Activated T-cell treated with anti-CD3 and anti-CD28 coated beads, Interleukin-2, amount 50 U/mL, for 72 hours (primary cell): ENCODE measurements around the gene HOXC5. TPM values are rescaled to one million over a fixed set of nuclear protein-coding genes. Genes with fewer than 3 reads are reported as not detected.

Source experiments
- ATAC-seq, 2 donors: fragments of 150-1000 bp; cut with Tn5 transposase; replicated peaks in 1 of 2; 2 replicates each; pipeline ENCODE4 v1.10.0; 2021; ENCODE audit warnings: moderate library complexity in 2 of 2, mild to moderate bottlenecking in 1 of 2
- DNase-seq, 2 donors: peaks; one replicate each; pipeline ENCODE4 v3.0.0; 2021 to 2022; ENCODE audit warnings: mixed read lengths in 1 of 2
- H3K27ac Mint-ChIP-seq: one replicate; pipeline ENCODE4 v1.8.0; 2022; ENCODE audit warnings: mild to moderate bottlenecking, moderate library complexity, mixed read lengths
- H3K27me3 Mint-ChIP-seq: one replicate; pipeline ENCODE4 v1.8.0; 2022; ENCODE audit warnings: low read depth, mixed read lengths
- H3K36me3 Mint-ChIP-seq, 2 donors: one replicate each; pipeline ENCODE4 v1.8.0; 2022; ENCODE audit warnings: mixed read lengths in 2 of 2, mild to moderate bottlenecking in 1 of 2; ENCODE audit not compliant: insufficient read depth in 2 of 2
- H3K4me1 Mint-ChIP-seq: one replicate; pipeline ENCODE4 v1.8.0; 2022; ENCODE audit warnings: low read depth, mixed read lengths
- H3K4me3 Mint-ChIP-seq, 2 donors: one replicate each; pipeline ENCODE4 v1.8.0; 2022; ENCODE audit warnings: mild to moderate bottlenecking in 2 of 2, mixed read lengths in 2 of 2, moderate library complexity in 2 of 2
- H3K9me3 Mint-ChIP-seq, 2 donors: one replicate each; pipeline ENCODE4 v1.8.0; 2022; ENCODE audit warnings: mixed read lengths in 2 of 2
- total RNA-seq, 2 donors: library from RNA; stranded (reverse); gene quantifications; one replicate each; pipeline ENCODE4 v1.2.3, GENCODE V29; 2022

HOXC5 gene
- total RNA-seq, 2 donors from 2014 or later, result not detected

GRCh38 chr12:54051026-54051842 is 18.4 kb downstream of the HOXC5 start:
- peaks cover 0 to 2% of the 10 kb centered on the region in 2 donors for H3K36me3 Mint-ChIP-seq
- ATAC-seq (no peak), DNase-seq (no peak)
- peaks cover 96% of the 10 kb centered on the region for H3K27me3 Mint-ChIP-seq
- no peak overlapping the region for H3K4me3 Mint-ChIP-seq
- H3K9me3 Mint-ChIP-seq, result no peaks in the 10 kb centered on the region
- no peak overlapping the region for H3K27ac Mint-ChIP-seq
- H3K4me1 Mint-ChIP-seq, result peaks cover 46% of the 10 kb centered on the region

- Mint-ChIP-seq H3K9me3 (no peaks in the 10 kb centered on the region), H3K4me1 (peaks cover 43% of the 10 kb centered on the region), H3K4me3 (peak overlapping the region; percentile 2 to 74), H3K36me3 (peaks cover 0 to 2% of the 10 kb centered on the region in 2 donors), H3K27me3 (peaks cover 92% of the 10 kb centered on the region), H3K27ac (no peak overlapping the region)
- ATAC-seq (no peak), DNase-seq (no peak)
These were observed 19.1 kb downstream of the HOXC5 start for GRCh38 chr12:54051874-54052437.

GRCh38 chr12:54052438-54053002 is 19.7 kb downstream of the HOXC5 start:
- peaks cover 40% of the 10 kb centered on the region for H3K4me1 Mint-ChIP-seq
- peaks cover 92% of the 10 kb centered on the region for H3K27me3 Mint-ChIP-seq
- DNase-seq (no peak), ATAC-seq (peak; percentile 12 to 22)
- peaks cover 0 to 2% of the 10 kb centered on the region in 2 donors for H3K36me3 Mint-ChIP-seq
- H3K4me3 Mint-ChIP-seq, result peak overlapping the region; percentile 74
- no peaks in the 10 kb centered on the region for H3K9me3 Mint-ChIP-seq
- no peak overlapping the region for H3K27ac Mint-ChIP-seq

- peak in 1 of 2 donors; percentile 23 for DNase-seq
- H3K27me3 Mint-ChIP-seq, result peaks cover 92% of the 10 kb centered on the region
- H3K27ac Mint-ChIP-seq, result no peak overlapping the region
- peaks cover 0 to 2% of the 10 kb centered on the region in 2 donors for H3K36me3 Mint-ChIP-seq
- peaks cover 40% of the 10 kb centered on the region for H3K4me1 Mint-ChIP-seq
- no peaks in the 10 kb centered on the region for H3K9me3 Mint-ChIP-seq
- ATAC-seq, result peak; percentile 55 to 75
- peak overlapping the region; percentile 74 for H3K4me3 Mint-ChIP-seq
These were observed 20.3 kb downstream of the HOXC5 start for GRCh38 chr12:54053003-54053750.

GRCh38 chr12:54053751-54054741 is 21.2 kb downstream of the HOXC5 start, which contains the start of gene HOXC4:
Gene HOXC4 (plus strand): TSS chr12:54053835. CDS start chr12:54053923, 88 bp downstream.
- Mint-ChIP-seq H3K9me3 (no peaks in the 10 kb centered on the region), H3K4me1 (peaks cover 40% of the 10 kb centered on the region), H3K27me3 (peaks cover 92% of the 10 kb centered on the region), H3K27ac (no peak within 1 kb of the TSS), H3K4me3 (peak within 1 kb of the TSS; percentile 74), H3K36me3 (peaks cover 0 to 2% of the 10 kb centered on the region in 2 donors)
- ATAC-seq, result peak; percentile 66
- DNase-seq, result no peak

GRCh38 chr12:54054742-54055194 is 21.9 kb downstream of the HOXC5 start:
- peaks cover 40% of the 10 kb centered on the region for H3K4me1 Mint-ChIP-seq
- peak overlapping the region; percentile 73 to 74 for H3K4me3 Mint-ChIP-seq
- no peak for ATAC-seq

GRCh38 chr12:54055552-54055951 is 22.7 kb downstream of the HOXC5 start:
- DNase-seq, result no peak
- Mint-ChIP-seq H3K27ac (no peak overlapping the region), H3K4me3 (no peak overlapping the region), H3K4me1 (peaks cover 32% of the 10 kb centered on the region), H3K27me3 (peaks cover 92% of the 10 kb centered on the region), H3K36me3 (peaks cover 0 to 2% of the 10 kb centered on the region in 2 donors), H3K9me3 (no peaks in the 10 kb centered on the region)
- no peak for ATAC-seq

More at GRCh38 chr12:54054742-54055194, 21.9 kb downstream of the HOXC5 start:
- H3K9me3 Mint-ChIP-seq, result no peaks in the 10 kb centered on the region
- DNase-seq, result no peak
- H3K27me3 Mint-ChIP-seq, result peaks cover 92% of the 10 kb centered on the region
- peaks cover 0 to 2% of the 10 kb centered on the region in 2 donors for H3K36me3 Mint-ChIP-seq
- H3K27ac Mint-ChIP-seq, result no peak overlapping the region

GRCh38 chr12:54056110-54056509 is 23.3 kb downstream of the HOXC5 start:
- H3K27me3 Mint-ChIP-seq, result peaks cover 92% of the 10 kb centered on the region
- H3K27ac Mint-ChIP-seq, result no peak overlapping the region
- no peak overlapping the region for H3K4me3 Mint-ChIP-seq
- no peaks in the 10 kb centered on the region for H3K9me3 Mint-ChIP-seq
- ATAC-seq, result no peak
- H3K36me3 Mint-ChIP-seq, result peaks cover 0 to 2% of the 10 kb centered on the region in 2 donors
- no peak for DNase-seq
- H3K4me1 Mint-ChIP-seq, result peaks cover 28% of the 10 kb centered on the region

GRCh38 chr12:54058128-54058768 is 25.4 kb downstream of the HOXC5 start:
- Mint-ChIP-seq H3K4me3 (no peak overlapping the region), H3K36me3 (peaks cover 0 to 2% of the 10 kb centered on the region in 2 donors), H3K9me3 (no peaks in the 10 kb centered on the region), H3K27me3 (peaks cover 93% of the 10 kb centered on the region), H3K4me1 (peaks cover 7% of the 10 kb centered on the region), H3K27ac (no peak overlapping the region)
- no peak for ATAC-seq
- no peak for DNase-seq

- peaks cover 2% of the 10 kb centered on the region for H3K4me1 Mint-ChIP-seq
- ATAC-seq, result no peak
These were observed 26.8 kb downstream of the HOXC5 start for GRCh38 chr12:54059668-54060067.

GRCh38 chr12:54060174-54060974 is 27.5 kb downstream of the HOXC5 start:
- Mint-ChIP-seq H3K27me3 (peaks cover 81% of the 10 kb centered on the region), H3K4me3 (no peak overlapping the region), H3K27ac (no peak overlapping the region), H3K36me3 (no peaks in the 10 kb centered on the region), H3K4me1 (no peaks in the 10 kb centered on the region), H3K9me3 (no peaks in the 10 kb centered on the region)
- DNase-seq, result no peak
- ATAC-seq, result no peak

More at GRCh38 chr12:54059668-54060067, 26.8 kb downstream of the HOXC5 start:
- no peak for DNase-seq
- H3K36me3 Mint-ChIP-seq, result no peaks in the 10 kb centered on the region
- no peak overlapping the region for H3K27ac Mint-ChIP-seq
- H3K27me3 Mint-ChIP-seq, result peaks cover 88% of the 10 kb centered on the region
- H3K9me3 Mint-ChIP-seq, result no peaks in the 10 kb centered on the region
- no peak overlapping the region for H3K4me3 Mint-ChIP-seq
